ENCODE data around the gene GRIK2.

GRIK2 gene

GRCh38 chr6:101921829-101922450 is 528.4 kb downstream of the GRIK2 start:
- no peak for DNase-seq

GRCh38 chr6:101926149-101926925 is 532.8 kb downstream of the GRIK2 start:
- DNase-seq, result no peak

- no peak for DNase-seq
Observed at GRCh38 chr6:101931766-101932165, 538.3 kb downstream of the GRIK2 start.

GRCh38 chr6:101932704-101933103 is 539.2 kb downstream of the GRIK2 start:
- no peak for DNase-seq

- DNase-seq, result no peak
Observed at GRCh38 chr6:101935732-101936131, 542.2 kb downstream of the GRIK2 start.

GRCh38 chr6:101936516-101936915 is 543.0 kb downstream of the GRIK2 start:
- no peak for DNase-seq

GRCh38 chr6:101937108-101937507 is 543.6 kb downstream of the GRIK2 start:
- DNase-seq, result no peak

GRCh38 chr6:101940391-101940790 is 546.9 kb downstream of the GRIK2 start:
- DNase-seq, result no peak

- DNase-seq, result no peak
Observed at GRCh38 chr6:101956961-101957360, 563.5 kb downstream of the GRIK2 start.

GRCh38 chr6:101961357-101961756 is 567.8 kb downstream of the GRIK2 start:
- no peak for DNase-seq

GRCh38 chr6:101980924-101981323 is 587.4 kb downstream of the GRIK2 start:
- DNase-seq, result no peak

GRCh38 chr6:101986476-101986875 is 593.0 kb downstream of the GRIK2 start:
- no peak for DNase-seq

GRCh38 chr6:101992286-101992685 is 598.8 kb downstream of the GRIK2 start:
- no peak for DNase-seq

- DNase-seq, result no peak
Observed at GRCh38 chr6:101994521-101994920, 601.0 kb downstream of the GRIK2 start.

- DNase-seq, result no peak
Observed at GRCh38 chr6:102015431-102015830, 621.9 kb downstream of the GRIK2 start.

- DNase-seq, result no peak
Observed at GRCh38 chr6:102022281-102022680, 628.8 kb downstream of the GRIK2 start.

- DNase-seq, result no peak
Observed at GRCh38 chr6:102022803-102023202, 629.3 kb downstream of the GRIK2 start.

GRCh38 chr6:102023977-102024657 is 630.6 kb downstream of the GRIK2 start:
- DNase-seq, result no peak

GRCh38 chr6:102026649-102027048 is 633.1 kb downstream of the GRIK2 start:
- no peak for DNase-seq

GRCh38 chr6:102028176-102028575 is 634.7 kb downstream of the GRIK2 start:
- no peak for DNase-seq

GRCh38 chr6:102038964-102039363 is 645.5 kb downstream of the GRIK2 start:
- DNase-seq, result no peak

GRCh38 chr6:102039441-102039840 is 645.9 kb downstream of the GRIK2 start:
- DNase-seq, result no peak

- DNase-seq, result no peak
Observed at GRCh38 chr6:102051001-102051400, 657.5 kb downstream of the GRIK2 start.

GRCh38 chr6:102051720-102052119 is 658.2 kb downstream of the GRIK2 start:
- no peak for DNase-seq
